ENCODE results near the gene FOXL3.

Gene FOXL3

DNA sequence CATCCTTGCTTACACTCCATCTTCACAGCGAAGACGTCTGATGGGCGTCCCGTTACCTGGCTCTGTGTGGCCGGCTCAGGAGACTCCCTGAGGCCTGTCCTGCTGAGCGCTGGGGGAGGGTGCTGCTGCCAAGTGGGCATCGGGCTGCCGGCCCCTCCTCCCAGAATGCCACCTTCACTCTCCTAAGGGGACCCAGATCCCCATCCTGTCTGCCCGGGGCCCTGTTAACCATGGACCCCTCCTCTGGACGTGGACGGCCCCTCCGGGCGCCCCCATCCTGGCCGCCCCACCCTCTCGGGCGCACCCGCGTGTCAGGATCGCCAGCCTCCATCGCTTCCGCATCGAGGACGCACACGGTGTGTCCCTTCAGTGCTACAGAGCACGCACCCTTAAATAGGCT lies 7.3 kb upstream of the FOXL3 start:
- Histone ChIP-seq H3K9ac (ENCODE audit: low read depth, low read length) (no peak overlapping the region), H3K36me3 (ENCODE audit: insufficient read depth, low read length) (no peaks in the 10 kb centered on the region), H3K27ac (ENCODE audit: low read depth, low read length) (no peak overlapping the region), H3K4me1 (ENCODE audit: insufficient read depth, low read length) (no peaks in the 10 kb centered on the region), H3K27me3 (ENCODE audit: insufficient read depth, low read length) (no peaks in the 10 kb centered on the region; the same call in 1 of the 2 replicates), H3K4me3 (ENCODE audit: low read length) (no peak overlapping the region), H3K9me3 (ENCODE audit: insufficient read depth, low read depth, low read length) (peaks cover 2% of the 10 kb centered on the region; the same call in 1 of the 2 replicates)
- 94% methylated on average over 25 of the region's 25 CpGs for WGBS

DNA sequence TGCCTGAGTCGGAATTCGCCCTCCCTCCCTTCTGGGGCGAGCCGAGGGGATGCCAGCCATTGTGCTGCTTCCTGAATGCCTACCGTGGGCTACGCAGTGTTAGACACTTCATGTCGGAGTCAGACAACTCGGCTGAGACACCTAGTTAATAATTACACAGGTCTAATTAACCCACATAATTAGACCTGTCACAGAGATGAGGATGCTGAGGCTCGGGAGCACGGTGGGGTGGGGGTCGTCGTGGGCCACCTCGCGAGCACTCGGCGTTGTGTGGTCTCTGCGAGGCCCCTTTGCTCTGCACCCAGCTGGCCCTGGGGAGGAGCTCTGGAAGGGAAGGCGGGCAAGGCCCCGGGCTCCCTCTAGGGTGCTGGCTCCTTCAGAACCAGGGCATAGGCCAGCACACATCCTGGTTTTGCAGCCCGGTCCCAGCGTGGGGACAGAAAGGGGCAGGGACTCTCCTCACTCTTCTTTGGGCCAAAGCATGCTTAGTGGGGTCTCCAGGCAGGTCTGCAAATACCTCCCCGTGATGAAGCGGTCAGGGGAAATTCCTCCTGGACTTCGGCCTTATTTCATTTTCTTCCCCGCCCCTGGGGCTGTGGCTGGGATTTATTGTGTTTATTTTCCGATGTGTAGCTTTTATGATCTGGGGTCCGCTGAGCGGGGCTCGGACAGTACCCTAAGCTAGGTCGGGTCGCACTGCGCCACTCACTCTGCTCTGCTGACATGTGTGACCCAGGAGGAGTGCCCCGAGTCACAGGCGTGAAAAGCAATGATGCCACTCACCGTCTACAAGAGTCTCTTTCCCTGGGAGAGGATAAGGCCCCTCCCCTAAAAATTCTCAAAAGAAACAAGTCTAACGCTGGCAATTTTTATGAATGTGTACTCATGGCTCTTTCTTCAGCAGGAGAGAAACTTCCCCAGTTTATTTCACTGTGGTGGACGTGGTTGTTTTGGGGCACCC lies 4.9 kb upstream of the FOXL3 start:
- H3K36me3 ChIP-seq (ENCODE audit: insufficient read depth, low read length): no peaks in the 10 kb centered on the region
- no peak overlapping the region for H3K27ac ChIP-seq (ENCODE audit: low read depth, low read length)
- no peaks in the 10 kb centered on the region for H3K9me3 ChIP-seq (ENCODE audit: insufficient read depth, low read depth, low read length)
- no peaks in the 10 kb centered on the region for H3K4me1 ChIP-seq (ENCODE audit: insufficient read depth, low read length)
- peaks cover 22% of the 10 kb centered on the region for H3K27me3 ChIP-seq (ENCODE audit: insufficient read depth, low read length)
- H3K4me3 ChIP-seq (ENCODE audit: low read length): no peak overlapping the region
- H3K9ac ChIP-seq (ENCODE audit: low read depth, low read length): no peak overlapping the region
- WGBS: 90% methylated on average over 37 of the region's 37 CpGs

DNA sequence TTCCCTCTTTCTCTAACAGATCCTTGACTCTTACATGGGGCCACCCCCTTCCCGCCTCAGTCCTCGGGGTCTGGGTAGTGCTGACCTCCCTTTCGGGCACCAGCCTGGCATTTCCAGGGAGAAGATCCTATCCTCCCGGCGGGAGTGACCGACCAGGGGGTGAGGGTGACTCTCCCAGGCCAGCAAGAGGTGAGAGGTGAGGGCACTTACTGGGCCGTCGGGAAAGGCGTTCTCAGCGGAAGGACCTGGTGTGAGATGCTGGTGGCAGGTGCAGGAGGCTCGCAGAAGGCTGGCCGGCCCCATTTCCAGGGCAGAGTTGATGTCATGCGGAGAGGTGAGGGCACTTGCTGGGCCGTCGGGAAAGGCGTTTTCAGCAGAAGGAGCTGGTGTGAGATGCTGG lies 4.2 kb upstream of the FOXL3 start:
- Histone ChIP-seq H3K4me1 (ENCODE audit: insufficient read depth, low read length) (no peaks in the 10 kb centered on the region), H3K9me3 (ENCODE audit: insufficient read depth, low read depth, low read length) (no peaks in the 10 kb centered on the region), H3K27me3 (ENCODE audit: insufficient read depth, low read length) (peaks cover 29% of the 10 kb centered on the region), H3K4me3 (ENCODE audit: low read length) (no peak overlapping the region), H3K9ac (ENCODE audit: low read depth, low read length) (no peak overlapping the region), H3K36me3 (ENCODE audit: insufficient read depth, low read length) (no peaks in the 10 kb centered on the region), H3K27ac (ENCODE audit: low read depth, low read length) (no peak overlapping the region)
- 82% methylated on average over 16 of the region's 16 CpGs for WGBS

DNA sequence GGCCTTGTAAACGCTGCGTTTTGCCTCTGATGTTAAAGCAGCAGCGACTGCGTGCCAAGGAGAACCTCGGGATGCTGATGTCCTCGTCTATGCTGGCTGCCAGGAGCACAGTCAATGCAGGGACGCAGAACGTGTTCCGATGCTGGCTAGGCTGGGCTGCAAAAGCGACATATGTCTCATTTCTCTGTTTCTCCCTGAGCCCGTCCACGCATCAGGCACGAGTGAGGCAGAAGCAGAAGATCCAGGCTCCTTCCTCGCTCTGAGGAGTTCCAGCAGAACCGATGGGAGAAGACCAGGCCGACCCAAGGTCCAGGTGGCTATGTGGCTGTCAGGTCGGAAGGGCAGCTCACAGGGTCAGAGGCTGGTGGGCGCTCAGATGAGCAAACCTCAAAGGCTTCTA lies 3.7 kb upstream of the FOXL3 start:
- Histone ChIP-seq H3K9me3 (ENCODE audit: insufficient read depth, low read depth, low read length) (no peaks in the 10 kb centered on the region), H3K4me1 (ENCODE audit: insufficient read depth, low read length) (no peaks in the 10 kb centered on the region), H3K27ac (ENCODE audit: low read depth, low read length) (no peak overlapping the region), H3K27me3 (ENCODE audit: insufficient read depth, low read length) (peaks cover 33% of the 10 kb centered on the region), H3K36me3 (ENCODE audit: insufficient read depth, low read length) (no peaks in the 10 kb centered on the region), H3K4me3 (ENCODE audit: low read length) (no peak overlapping the region), H3K9ac (ENCODE audit: low read depth, low read length) (no peak overlapping the region)
- WGBS: 93% methylated on average over 18 of the region's 18 CpGs

DNA sequence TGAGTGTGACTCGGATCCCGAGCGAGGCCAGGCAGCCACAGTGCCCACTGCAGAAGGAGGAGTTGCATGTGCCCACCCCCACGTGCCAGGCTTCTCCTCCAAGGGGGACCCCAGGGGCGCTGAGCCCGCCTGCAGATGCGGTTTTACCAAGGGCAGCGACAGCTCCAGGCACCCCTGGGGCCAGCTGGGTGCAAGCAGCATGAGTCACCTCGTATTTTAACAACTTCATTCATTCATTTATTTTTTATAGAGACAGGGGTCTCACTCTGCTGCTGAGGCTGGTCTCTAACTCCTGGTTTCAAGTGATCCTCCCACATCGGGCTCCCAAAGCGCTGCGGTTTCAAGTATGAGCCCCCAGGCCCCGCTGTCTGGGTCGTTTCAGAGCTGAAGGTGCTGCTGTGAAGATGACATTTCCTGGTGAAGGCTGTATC lies 1.3 kb upstream of the FOXL3 start:
- WGBS: 90% methylated on average over 14 of the region's 14 CpGs
- no peaks in the 10 kb centered on the region for H3K4me1 ChIP-seq (ENCODE audit: insufficient read depth, low read length)
- H3K36me3 ChIP-seq (ENCODE audit: insufficient read depth, low read length): no peaks in the 10 kb centered on the region
- H3K9ac ChIP-seq (ENCODE audit: low read depth, low read length): no peak overlapping the region
- H3K9me3 ChIP-seq (ENCODE audit: insufficient read depth, low read depth, low read length): no peaks in the 10 kb centered on the region
- no peak overlapping the region for H3K27ac ChIP-seq (ENCODE audit: low read depth, low read length)
- H3K4me3 ChIP-seq (ENCODE audit: low read length): no peak overlapping the region
- H3K27me3 ChIP-seq (ENCODE audit: insufficient read depth, low read length): peaks cover 55% of the 10 kb centered on the region

DNA sequence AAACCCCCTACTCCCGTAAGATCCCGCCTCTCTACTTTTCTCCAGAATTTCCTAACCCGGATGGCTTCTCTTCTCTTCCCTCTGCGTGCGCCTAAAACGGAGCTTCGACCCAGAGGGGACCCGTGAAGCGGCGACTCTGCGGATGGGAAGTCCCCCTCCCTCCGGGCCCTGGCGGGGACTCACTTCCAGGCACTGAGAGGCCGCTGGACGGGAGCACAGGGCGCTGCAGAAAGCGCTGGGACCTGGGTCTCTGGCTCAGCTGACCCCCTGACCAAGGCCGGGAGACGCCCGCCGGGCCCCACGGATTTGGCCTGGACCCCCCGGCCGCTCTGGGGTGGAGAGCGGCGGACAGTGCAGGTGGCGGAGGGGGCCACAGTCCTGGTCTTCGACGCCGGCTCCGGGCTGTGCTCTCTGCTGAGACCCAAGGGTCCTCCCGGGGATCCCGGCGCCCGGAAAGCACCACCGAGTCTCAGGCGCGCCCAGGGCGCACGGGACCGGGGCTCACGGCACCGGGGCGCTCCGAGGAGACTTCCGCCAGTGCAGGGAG lies 688 bp upstream of the FOXL3 start:
- Histone ChIP-seq H3K27me3 (ENCODE audit: insufficient read depth, low read length) (peaks cover 55% of the 10 kb centered on the region), H3K27ac (ENCODE audit: low read depth, low read length) (no peak overlapping the region), H3K4me3 (ENCODE audit: low read length) (peak overlapping the region; percentile 13; the same call in 1 of the 2 replicates), H3K4me1 (ENCODE audit: insufficient read depth, low read length) (no peaks in the 10 kb centered on the region), H3K9ac (ENCODE audit: low read depth, low read length) (no peak overlapping the region), H3K36me3 (ENCODE audit: insufficient read depth, low read length) (no peaks in the 10 kb centered on the region), H3K9me3 (ENCODE audit: insufficient read depth, low read depth, low read length) (no peaks in the 10 kb centered on the region)
- 94% methylated on average over 46 of the region's 46 CpGs for WGBS

DNA sequence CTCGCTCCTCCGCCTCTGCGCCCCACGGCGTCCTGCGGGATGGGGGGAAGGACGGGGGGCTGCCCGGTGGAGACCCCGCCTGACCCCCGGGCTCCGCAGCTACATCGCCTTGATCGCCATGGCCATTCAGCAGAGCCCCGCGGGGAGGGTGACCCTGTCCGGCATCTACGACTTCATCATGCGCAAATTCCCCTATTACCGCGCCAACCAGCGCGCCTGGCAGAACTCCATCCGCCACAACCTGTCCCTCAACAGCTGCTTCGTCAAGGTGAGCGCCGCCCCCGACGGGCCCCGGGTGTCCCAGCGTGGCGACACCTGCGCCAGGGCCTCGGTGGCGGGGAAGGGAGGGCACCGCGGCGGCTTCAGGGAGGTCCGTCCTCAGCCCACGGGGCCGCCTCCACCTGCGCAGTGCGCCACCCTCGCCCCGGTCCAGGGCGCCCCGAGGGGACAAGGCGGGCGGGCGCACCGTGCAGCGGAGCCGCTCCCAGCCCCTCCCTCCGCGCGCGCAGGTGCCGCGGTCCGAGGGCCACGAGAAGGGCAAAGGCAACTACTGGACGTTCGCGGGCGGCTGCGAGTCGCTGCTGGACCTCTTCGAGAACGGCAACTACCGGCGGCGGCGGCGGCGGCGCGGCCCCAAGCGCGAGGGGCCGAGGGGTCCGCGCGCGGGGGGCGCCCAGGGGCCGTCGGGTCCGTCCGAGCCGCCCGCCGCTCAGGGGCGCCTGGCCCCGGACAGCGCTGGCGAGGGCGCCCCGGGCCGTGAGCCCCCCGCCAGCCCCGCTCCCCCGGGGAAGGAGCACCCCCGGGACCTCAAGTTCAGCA lies 793 bp downstream of the FOXL3 start:
- Histone ChIP-seq H3K27me3 (ENCODE audit: insufficient read depth, low read length) (peaks cover 55% of the 10 kb centered on the region), H3K9me3 (ENCODE audit: insufficient read depth, low read depth, low read length) (no peaks in the 10 kb centered on the region), H3K9ac (ENCODE audit: low read depth, low read length) (no peak overlapping the region), H3K27ac (ENCODE audit: low read depth, low read length) (no peak overlapping the region), H3K4me3 (ENCODE audit: low read length) (peak overlapping the region; percentile 35; the same call in 1 of the 2 replicates), H3K36me3 (ENCODE audit: insufficient read depth, low read length) (no peaks in the 10 kb centered on the region), H3K4me1 (ENCODE audit: insufficient read depth, low read length) (no peaks in the 10 kb centered on the region)
- WGBS: 83% methylated on average over 102 of the region's 102 CpGs

DNA sequence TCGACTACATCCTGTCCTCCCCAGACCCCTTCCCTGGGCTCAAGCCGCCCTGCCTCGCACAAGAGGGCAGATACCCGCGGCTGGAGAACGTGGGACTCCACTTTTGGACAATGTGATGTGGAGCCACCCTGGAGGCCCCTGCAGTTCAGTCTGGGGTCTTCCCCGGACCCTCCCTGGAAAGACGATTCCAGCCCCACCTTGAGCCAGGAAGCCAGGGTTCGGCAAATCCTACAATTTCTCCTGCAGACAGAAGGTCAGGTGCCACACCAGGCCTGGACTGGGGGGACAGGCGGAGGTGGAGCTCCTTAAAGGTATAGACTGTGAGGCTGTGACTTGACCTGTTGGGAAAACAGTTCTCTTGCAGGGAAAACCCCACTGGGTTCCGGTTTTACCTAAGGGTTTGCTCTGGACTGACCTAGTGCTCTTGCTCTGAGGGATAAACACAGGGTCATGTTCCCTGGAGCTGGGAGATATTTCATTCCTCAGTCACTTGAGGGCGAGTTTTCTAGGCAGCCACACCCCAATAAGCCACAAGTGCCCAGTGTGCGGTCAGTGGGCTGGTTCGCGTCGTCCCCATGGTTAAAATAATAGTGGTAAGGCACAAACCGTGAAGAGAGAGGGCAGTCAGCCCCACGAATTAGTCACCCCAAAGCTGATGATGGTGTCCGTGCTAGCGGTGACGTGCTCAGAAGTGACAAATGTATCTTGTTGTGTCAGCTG lies 1.6 kb downstream of the FOXL3 start:
- Histone ChIP-seq H3K4me3 (ENCODE audit: low read length) (no peak overlapping the region), H3K4me1 (ENCODE audit: insufficient read depth, low read length) (no peaks in the 10 kb centered on the region), H3K27ac (ENCODE audit: low read depth, low read length) (no peak overlapping the region), H3K36me3 (ENCODE audit: insufficient read depth, low read length) (no peaks in the 10 kb centered on the region), H3K9me3 (ENCODE audit: insufficient read depth, low read depth, low read length) (no peaks in the 10 kb centered on the region), H3K9ac (ENCODE audit: low read depth, low read length) (no peak overlapping the region), H3K27me3 (ENCODE audit: insufficient read depth, low read length) (peaks cover 55% of the 10 kb centered on the region)
- 92% methylated on average over 21 of the region's 21 CpGs for WGBS

DNA sequence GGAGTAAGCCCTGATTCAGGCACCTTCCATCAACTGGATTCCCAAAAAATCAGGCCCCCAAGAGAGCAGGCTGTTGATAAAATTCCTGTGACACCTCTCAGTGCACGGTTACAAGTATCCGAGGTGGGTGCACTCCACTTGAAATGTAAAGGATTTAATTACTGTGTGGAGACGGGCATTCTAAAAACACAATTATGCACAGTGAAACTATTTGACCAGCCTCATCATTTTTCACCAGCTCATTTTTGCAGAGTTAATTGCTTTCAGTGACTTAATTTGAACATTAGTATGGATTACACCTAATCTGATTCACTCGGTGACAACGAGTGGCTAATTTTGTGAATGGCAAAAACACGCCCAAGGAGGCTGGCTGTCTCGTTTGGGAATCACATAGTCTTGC lies 2.3 kb downstream of the FOXL3 start:
- WGBS: 87% methylated on average over 7 of the region's 7 CpGs
- no peaks in the 10 kb centered on the region for H3K9me3 ChIP-seq (ENCODE audit: insufficient read depth, low read depth, low read length)
- no peak overlapping the region for H3K27ac ChIP-seq (ENCODE audit: low read depth, low read length)
- no peaks in the 10 kb centered on the region for H3K4me1 ChIP-seq (ENCODE audit: insufficient read depth, low read length)
- H3K9ac ChIP-seq (ENCODE audit: low read depth, low read length): no peak overlapping the region
- H3K4me3 ChIP-seq (ENCODE audit: low read length): no peak overlapping the region
- peaks cover 55% of the 10 kb centered on the region for H3K27me3 ChIP-seq (ENCODE audit: insufficient read depth, low read length)
- H3K36me3 ChIP-seq (ENCODE audit: insufficient read depth, low read length): no peaks in the 10 kb centered on the region

DNA sequence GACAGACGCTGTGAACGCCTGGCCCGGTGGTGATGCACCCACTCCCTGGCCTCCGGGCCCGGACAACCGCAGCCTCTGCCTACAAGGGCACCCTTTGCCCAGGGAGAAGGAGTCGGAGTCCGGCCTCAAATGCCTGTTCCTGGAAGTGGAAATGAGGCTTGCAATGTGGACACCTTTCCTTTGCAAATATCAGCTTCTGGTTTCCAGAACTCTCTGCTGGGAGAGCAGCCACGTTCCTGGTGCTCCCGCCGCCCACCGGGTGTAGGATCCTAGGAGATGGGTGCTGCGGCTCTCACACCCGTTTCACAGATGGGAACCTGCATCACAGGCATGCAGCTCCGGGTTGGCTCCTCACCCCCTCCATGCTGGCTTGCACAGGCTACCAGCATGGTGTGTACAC lies 2.9 kb downstream of the FOXL3 start:
- WGBS: 92% methylated on average over 15 of the region's 15 CpGs
- Histone ChIP-seq H3K9me3 (ENCODE audit: insufficient read depth, low read depth, low read length) (no peaks in the 10 kb centered on the region), H3K9ac (ENCODE audit: low read depth, low read length) (no peak overlapping the region), H3K4me3 (ENCODE audit: low read length) (no peak overlapping the region), H3K36me3 (ENCODE audit: insufficient read depth, low read length) (no peaks in the 10 kb centered on the region), H3K4me1 (ENCODE audit: insufficient read depth, low read length) (no peaks in the 10 kb centered on the region), H3K27me3 (ENCODE audit: insufficient read depth, low read length) (peaks cover 53% of the 10 kb centered on the region), H3K27ac (ENCODE audit: low read depth, low read length) (no peak overlapping the region)
